Measurements from ENCODE around the gene RAMP3. TPM values are rescaled to one million over a fixed set of nuclear protein-coding genes. Genes with fewer than 3 reads are reported as not detected.

The RAMP3 gene
- total RNA-seq, 1 experiment from 2014 or later, result 0.31 TPM

Other genes starting within 250 kb of the RAMP3 start
- gene MYO1G, start 178.8 kb upstream of the RAMP3 start, total RNA-seq (2014; rRNA removed; shearing (Covaris generic)), result not detected in 2 replicates
- 42.4 and 43.9 TPM in 2 replicates for gene CCM2, start 157.6 kb upstream of the RAMP3 start, total RNA-seq (2014; rRNA removed; shearing (Covaris generic))
- gene NACAD, start 68.8 kb upstream of the RAMP3 start, total RNA-seq (2014; rRNA removed; shearing (Covaris generic)), result 1.5 and 1.7 TPM in 2 replicates
- gene TBRG4, start 46.1 kb upstream of the RAMP3 start, total RNA-seq (2014; rRNA removed; shearing (Covaris generic)), result 234 and 238 TPM in 2 replicates